ENCODE measurements around the gene NPEPPS.

GRCh38 chr17:47638903-47639302 lies 108.0 kb downstream of the NPEPPS start:
- TF ChIP-seq SMC3 (IDR thresholded peaks at IDR 0.05; ENCODE audit: low read depth, low read length) (no peak), CTCF (IDR thresholded peaks at IDR 0.05) (no peak)

All from SK-N-SH (cell line).